ENCODE data around the gene NTNG1. TPM values are rescaled to one million over a fixed set of nuclear protein-coding genes. Genes with fewer than 3 reads are reported as not detected.

The NTNG1 gene
- total and polyA plus RNA-seq, 10 of the 15 experiments (the other 5 are each of a cell fraction or from before 2014, with no cell fraction given): 0.18 to 2.3 (median 1.1) TPM; not detected in 1

DNA sequence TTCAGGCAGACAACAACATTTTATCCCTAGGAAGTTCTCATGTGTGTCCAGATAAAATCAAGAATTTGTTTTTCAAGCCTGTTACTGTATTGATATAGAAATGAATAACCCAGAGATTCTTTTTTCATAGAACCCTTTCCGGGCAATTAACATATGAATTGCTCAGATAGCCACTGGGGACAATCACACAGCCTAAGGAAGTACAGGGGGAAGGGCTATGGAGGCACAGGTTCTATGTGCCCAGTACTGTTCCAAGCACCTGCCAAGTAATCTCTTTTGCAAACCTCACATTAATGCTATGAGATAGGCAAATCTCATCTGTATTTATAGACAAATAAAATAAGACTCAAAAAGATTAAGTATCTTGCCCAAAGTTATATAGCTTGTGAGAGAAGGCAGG lies 84.9 kb downstream of the NTNG1 start:
- H4K20me1 ChIP-seq (ENCODE audit: control insufficient read depth, insufficient read depth): no peaks in the 10 kb centered on the region
- no peaks in the 10 kb centered on the region for H3K27me3 ChIP-seq (replicated peaks in 1 of 2; ENCODE audit: control insufficient read depth in 2 of 2, insufficient read depth in 2 of 2, low read length in 1 of 2)
- in situ Hi-C loops (cut with MboI) (no loop called here), intact Hi-C loops (cut with micrococcal nuclease; ENCODE audit: unreplicated experiment) (no loop called here)
- ChIA-PET SMC1A (ENCODE audit: uncharacterized antibody, unreplicated experiment) (no interaction called here), POLR2A (no interaction called here), CTCF (no interaction called here), RAD21 (ENCODE audit: unreplicated experiment) (no interaction called here)
- H3K9me3 ChIP-seq (replicated peaks; ENCODE audit: control insufficient read depth, insufficient read depth, low read length): no peaks in the 10 kb centered on the region
- no peak overlapping the region for H3K4me3 ChIP-seq
- DNase-seq (ENCODE audit: low read depth, low spot score) (no peak), FAIRE-seq (no peak), ATAC-seq (no peak)
- no peaks in the 10 kb centered on the region for H3K79me2 ChIP-seq (ENCODE audit: control insufficient read depth, insufficient read depth, low read length)
- no peak overlapping the region for H3K4me2 ChIP-seq (ENCODE audit: control insufficient read depth, insufficient read depth)
- H2AFZ ChIP-seq (ENCODE audit: control insufficient read depth, low read depth, low read length): no peak overlapping the region
- H3K27ac ChIP-seq (ENCODE audit: control insufficient read depth, insufficient read depth): no peak overlapping the region
- H3K4me1 ChIP-seq (ENCODE audit: control insufficient read depth, insufficient read depth, low read length): no peaks in the 10 kb centered on the region
- no TSS peak for BruUV-seq (replicated peaks)
- no peaks in the 10 kb centered on the region for H3K36me3 ChIP-seq (ENCODE audit: control insufficient read depth in 2 of 2, insufficient read depth in 2 of 2, low read length in 1 of 2)
- TF ChIP-seq ETV6 (conservative IDR thresholded peaks at IDR 0.05 in 1 of 2, IDR thresholded peaks at IDR 0.05 in 1 of 2; ENCODE audit: borderline replicate concordance in 1 of 2, low read depth in 1 of 2) (no peak), CREM (IDR thresholded peaks at IDR 0.05; ENCODE audit: low read depth) (no peak), PKNOX1 (IDR thresholded peaks at IDR 0.05) (no peak), BMI1 (IDR thresholded peaks at IDR 0.05; ENCODE audit: borderline replicate concordance) (no peak), IKZF1 (conservative IDR thresholded peaks at IDR 0.05) (no peak), FOS (IDR thresholded peaks at IDR 0.05; ENCODE audit: borderline replicate concordance, extremely low read depth, insufficient read length) (no peak), NR2C2 (IDR thresholded peaks at IDR 0.05; ENCODE audit: borderline replicate concordance, control insufficient read depth, insufficient read length, low read depth) (no peak), JUNB (IDR thresholded peaks at IDR 0.05) (no peak), JUND (IDR thresholded peaks at IDR 0.05; ENCODE audit: low read depth, low read length) (no peak), RBBP5 (conservative IDR thresholded peaks at IDR 0.05) (no peak), FOXM1 (IDR thresholded peaks at IDR 0.05; ENCODE audit: low read depth, low read length) (no peak), MYB (IDR thresholded peaks at IDR 0.05; ENCODE audit: borderline replicate concordance, low read depth, low read length) (no peak), SREBF2 (IDR thresholded peaks at IDR 0.05; ENCODE audit: low read length) (no peak)
- TF ChIP-seq, protein P1, sequence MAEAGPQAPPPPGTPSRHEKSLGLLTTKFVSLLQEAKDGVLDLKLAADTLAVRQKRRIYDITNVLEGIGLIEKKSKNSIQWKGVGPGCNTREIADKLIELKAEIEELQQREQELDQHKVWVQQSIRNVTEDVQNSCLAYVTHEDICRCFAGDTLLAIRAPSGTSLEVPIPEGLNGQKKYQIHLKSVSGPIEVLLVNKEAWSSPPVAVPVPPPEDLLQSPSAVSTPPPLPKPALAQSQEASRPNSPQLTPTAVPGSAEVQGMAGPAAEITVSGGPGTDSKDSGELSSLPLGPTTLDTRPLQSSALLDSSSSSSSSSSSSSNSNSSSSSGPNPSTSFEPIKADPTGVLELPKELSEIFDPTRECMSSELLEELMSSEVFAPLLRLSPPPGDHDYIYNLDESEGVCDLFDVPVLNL (IDR thresholded peaks at IDR 0.05; ENCODE audit: low read depth, low read length): no peak
- 90% methylated on average over 1 of the region's 1 CpG for WGBS (ENCODE audit: insufficient coverage, insufficient replicate concordance, low lambda C conversion rate, missing lambda C conversion rate)
- no peak overlapping the region for H3K9ac ChIP-seq (ENCODE audit: control insufficient read depth, insufficient read depth, low read length)
